Endothelial cell of umbilical vein (primary cell): ENCODE measurements around the gene SYNPO2. TPM values are rescaled to one million over a fixed set of nuclear protein-coding genes. Genes with fewer than 3 reads are reported as not detected.

ENCODE experiments used
- BruUV-seq: library from RNA; stranded (reverse); fragments of 400-500 nt; replicated peaks from 2 replicates; lab custom pipeline; 2021; lab: Mats Ljungman, UMichigan
- CTCF ChIA-PET: fragments of 300-600, 350-600 bp; sonication (Branson Sonifier 250); formaldehyde crosslinking; loops from one replicate; lab custom pipeline; 2021; ENCODE audit warnings: antibody characterized with exemption, inconsistent platforms; lab: Charles Lee
- POLR2A ChIA-PET: fragments of 300-600, 350-600 bp; sonication (Branson Sonifier 250); formaldehyde crosslinking; loops from one replicate; lab custom pipeline; 2021; ENCODE audit warnings: antibody characterized with exemption, inconsistent platforms; lab: Charles Lee
- DNase-seq: peaks from one replicate; pipeline ENCODE4 v3.0.0-alpha.2; 2011; ENCODE audit warnings: low read depth, low spot score
- FAIRE-seq: peaks from 2 replicates; lab custom pipeline; 2011; peaks lifted over from hg19 to GRCh38; lab: Jason Lieb, UNC
- H2AFZ ChIP-seq: 2 replicates; pipeline ENCODE4 v1.6.0; 2012; ENCODE audit warnings: low read depth, low read length, control low read depth, inconsistent platforms
- H3K27ac ChIP-seq: 2 replicates; pipeline ENCODE4 v1.5.1; 2011; ENCODE audit warnings: low read depth, mild to moderate bottlenecking, control low read depth, low read length, moderate library complexity; ENCODE audit not compliant: insufficient read depth
- H3K27me3 ChIP-seq, 2 experiments: 2 replicates each; pipeline versions ENCODE4 v1.6.0 to v1.6.1; 2011; ENCODE audit warnings: low read length in 2 of 2, mixed read lengths in 1 of 2; ENCODE audit not compliant: control insufficient read depth in 2 of 2, insufficient read depth in 2 of 2
- H3K36me3 ChIP-seq, 2 experiments: 2 replicates in 1 of 2; 3 replicates in 1 of 2; pipeline ENCODE4 v1.5.1; 2011; ENCODE audit warnings: low read length in 2 of 2, mild to moderate bottlenecking in 1 of 2, moderate library complexity in 1 of 2; ENCODE audit not compliant: control insufficient read depth in 2 of 2, insufficient read depth in 2 of 2; ENCODE audit errors: extremely low read depth in 1 of 2
- H3K4me1 ChIP-seq: 3 replicates; pipeline ENCODE4 v1.5.1; 2011; ENCODE audit warnings: mild to moderate bottlenecking, low read length; ENCODE audit not compliant: control insufficient read depth, insufficient read depth; ENCODE audit errors: extremely low read depth
- H3K4me2 ChIP-seq: 2 replicates; pipeline ENCODE4 v1.6.1; 2011; ENCODE audit warnings: low read length, control low read depth, mixed read lengths; ENCODE audit not compliant: insufficient read depth
- H3K4me3 ChIP-seq, 3 experiments: fragments of 200-600 bp in 1 of 3; sonication (generic), shearing (Covaris generic) in 1 of 3; replicated peaks in 1 of 3; 2 replicates each; pipeline ENCODE4 v1.5.1; 2011 to 2016; ENCODE audit warnings: control low read depth in 3 of 3, low read length in 3 of 3, mild to moderate bottlenecking in 2 of 3, inconsistent platforms in 1 of 3, low read depth in 1 of 3, moderate library complexity in 1 of 3; ENCODE audit not compliant: insufficient read depth in 1 of 3
- H3K79me2 ChIP-seq: 2 replicates; pipeline ENCODE4 v1.6.0; 2012; ENCODE audit warnings: low read length, inconsistent platforms; ENCODE audit not compliant: control insufficient read depth, insufficient read depth
- H3K9ac ChIP-seq: replicated peaks from 2 replicates; pipeline ENCODE3; 2011; ENCODE audit warnings: low read length, control low read depth; ENCODE audit not compliant: insufficient read depth; ENCODE audit errors: extremely low read depth
- H3K9me1 ChIP-seq: replicated peaks from 3 replicates; pipeline ENCODE4 v1.6.0; 2011; ENCODE audit warnings: mild to moderate bottlenecking, low read length; ENCODE audit not compliant: control insufficient read depth, insufficient read depth; ENCODE audit errors: extremely low read depth
- H3K9me3 ChIP-seq: replicated peaks from 2 replicates; pipeline ENCODE4 v1.5.1; 2012; ENCODE audit warnings: low read length, inconsistent platforms; ENCODE audit not compliant: control insufficient read depth, insufficient read depth
- H4K20me1 ChIP-seq: replicated peaks from 2 replicates; pipeline ENCODE3; 2011; ENCODE audit warnings: mild to moderate bottlenecking, low read length; ENCODE audit not compliant: control insufficient read depth, insufficient read depth; ENCODE audit errors: extremely low read depth
- EZH2 ChIP-seq: IDR thresholded peaks from 2 replicates; pipeline ENCODE4 v1.6.1; 2012; ENCODE audit warnings: borderline replicate concordance, low read depth, mild to moderate bottlenecking, moderate library complexity, low read length, inconsistent platforms; ENCODE audit not compliant: severe bottlenecking
- FOS ChIP-seq: IDR thresholded peaks from 2 replicates; pipeline ENCODE4 v1.6.1; 2011; ENCODE audit warnings: mild to moderate bottlenecking, low read length, moderate library complexity, borderline replicate concordance; ENCODE audit not compliant: insufficient read depth
- GATA2 ChIP-seq: IDR thresholded peaks from 2 replicates; pipeline ENCODE4 v1.7.0; 2011; ENCODE audit warnings: low read depth, mild to moderate bottlenecking, moderate library complexity, mixed read lengths, low read length; ENCODE audit not compliant: insufficient read length, insufficient read depth
- JUN ChIP-seq: IDR thresholded peaks from 2 replicates; pipeline ENCODE4 v1.6.1; 2011; ENCODE audit warnings: borderline replicate concordance, low read depth; ENCODE audit not compliant: insufficient read length, insufficient read depth
- MYC ChIP-seq: IDR thresholded peaks from one replicate; pipeline ENCODE4 v1.6.1; 2011; ENCODE audit warnings: mild to moderate bottlenecking, low read depth, low read length
- POLR2A ChIP-seq: IDR thresholded peaks from 2 replicates; pipeline ENCODE4 v1.6.1; 2012; ENCODE audit warnings: low read depth, mild to moderate bottlenecking, control low read depth, low read length
- POLR2AphosphoS5 ChIP-seq: IDR thresholded peaks from 2 replicates; pipeline ENCODE4 v1.6.1; 2012; ENCODE audit warnings: low read depth, mild to moderate bottlenecking, control low read depth, low read length, moderate library complexity; ENCODE audit not compliant: insufficient read depth
- dilution Hi-C: fragments of 300-500 bp; cut with MboI; formaldehyde crosslinking; loops from one replicate; pipeline ENCODE4 v1.15.0; 2019; ENCODE audit warnings: low sequenced_read_pairs; ENCODE audit not compliant: extremely low pct_ligation_motif_present
- intact Hi-C: fragments of 100-400 bp; cut with micrococcal nuclease; formaldehyde crosslinking; loops from one replicate; pipeline ENCODE4 v1.10.0; 2022
- polyA plus RNA-seq, 4 experiments: library from polyadenylated mRNA; depleted of rRNA in 3 of 4; stranded (reverse) in 3 of 4; unstranded in 1 of 4; fragments of >200 nt; gene quantifications; 2 replicates each; pipeline versions ENCODE4 v1.2.1 to v1.2.3, GENCODE V29; 2011 to 2012; ENCODE audit warnings: missing spikeins in 1 of 4
- total RNA-seq: library from RNA; stranded (reverse); gene quantifications from 2 replicates; pipeline ENCODE4 v1.2.3, GENCODE V29; 2021
- TF ChIP-seq, protein P1 (sequence below), 2 donors: IDR thresholded peaks; 1 replicate in 1 of 2; 2 replicates in 1 of 2; pipeline ENCODE4 v1.5.1; 2011; ENCODE audit warnings: low read length in 2 of 2, mild to moderate bottlenecking in 2 of 2, moderate library complexity in 2 of 2, control low read depth in 1 of 2, inconsistent platforms in 1 of 2, low read depth in 1 of 2; ENCODE audit not compliant: insufficient read depth in 1 of 2; ENCODE audit errors: extremely low read depth in 1 of 2
- TF ChIP-seq, protein P2 (sequence below): IDR thresholded peaks from 2 replicates; pipeline ENCODE4 v1.6.1; 2011; ENCODE audit not compliant: insufficient read depth, insufficient read length

The SYNPO2 gene
- total and polyA plus RNA-seq, 2 donors (not counting 3 experiments of a cell fraction or from before 2014, with no cell fraction given) = 0.06 to 0.13 TPM

DNA sequence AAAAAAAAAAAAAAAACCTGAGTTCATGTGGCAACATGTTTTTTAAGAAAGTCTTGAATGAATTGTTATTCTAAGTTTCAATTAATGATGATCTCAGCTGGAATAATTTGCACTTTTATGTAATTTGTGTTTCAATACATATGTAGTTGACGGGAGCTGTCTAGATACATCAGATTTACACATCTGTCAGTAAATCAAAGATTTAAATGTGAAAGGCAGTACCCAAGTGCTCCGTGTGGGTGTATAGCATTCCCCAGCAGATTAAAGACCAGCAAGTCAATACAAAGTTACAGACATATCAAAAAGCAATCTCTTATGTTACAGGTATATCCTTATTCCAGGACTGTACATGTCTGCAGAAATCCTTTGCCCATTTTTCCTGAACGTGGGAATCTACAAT is 35.2 kb downstream of the SYNPO2 start:
- ChIA-PET POLR2A (no interaction called here), CTCF (interaction anchor here (0.7 kb wide), 1 partner anchor 220 kb away, joined by 3 read pairs; no protein-coding TSS in a partner anchor)
- Histone ChIP-seq H3K27ac (no peak overlapping the region), H3K9me1 (no peaks in the 10 kb centered on the region), H3K4me2 (no peak overlapping the region), H3K4me3 (no peak overlapping the region), H3K9ac (no peak overlapping the region), H4K20me1 (no peaks in the 10 kb centered on the region), H3K4me1 (peaks cover 3% of the 10 kb centered on the region), H3K27me3 (no peaks in the 10 kb centered on the region), H3K9me3 (no peaks in the 10 kb centered on the region), H3K79me2 (no peaks in the 10 kb centered on the region), H3K36me3 (no peaks in the 10 kb centered on the region), H2AFZ (no peak overlapping the region)
- no peak for TF ChIP-seq GATA2
- TF ChIP-seq MYC = no peak
- dilution Hi-C loops = no loop called here
- DNase-seq (no peak), FAIRE-seq (no peak)
- BruUV-seq = no TSS peak
- intact Hi-C loops = no loop called here

DNA sequence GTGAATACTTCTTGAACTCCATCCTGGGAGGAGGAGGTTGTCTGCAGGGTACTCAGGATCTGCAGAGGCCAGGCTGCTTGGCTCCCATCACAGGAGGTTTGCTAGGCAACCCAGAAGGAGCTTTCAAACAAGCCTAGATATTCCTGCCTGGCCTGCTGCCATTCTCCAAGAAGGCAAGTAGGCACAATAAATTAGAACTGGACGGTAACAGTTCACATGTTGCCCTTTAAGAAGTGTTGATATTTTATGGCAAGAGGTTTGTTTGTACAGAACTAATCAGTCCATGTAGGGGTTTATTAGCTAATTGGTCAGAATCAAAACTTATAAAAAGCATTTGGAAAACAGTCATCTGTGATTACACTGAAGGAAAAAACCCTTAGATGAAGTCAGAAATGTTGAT is 39.3 kb downstream of the SYNPO2 start:
- Histone ChIP-seq H3K27me3 (no peaks in the 10 kb centered on the region), H3K9ac (no peak overlapping the region), H3K27ac (no peak overlapping the region), H3K79me2 (no peaks in the 10 kb centered on the region), H3K36me3 (no peaks in the 10 kb centered on the region), H2AFZ (no peak overlapping the region), H3K4me2 (no peak overlapping the region), H3K4me3 (no peak overlapping the region), H3K4me1 (no peaks in the 10 kb centered on the region), H3K9me1 (no peaks in the 10 kb centered on the region), H3K9me3 (no peaks in the 10 kb centered on the region), H4K20me1 (no peaks in the 10 kb centered on the region)
- no peak for DNase-seq
- TF ChIP-seq JUN = no peak
- TF ChIP-seq, protein P1, sequence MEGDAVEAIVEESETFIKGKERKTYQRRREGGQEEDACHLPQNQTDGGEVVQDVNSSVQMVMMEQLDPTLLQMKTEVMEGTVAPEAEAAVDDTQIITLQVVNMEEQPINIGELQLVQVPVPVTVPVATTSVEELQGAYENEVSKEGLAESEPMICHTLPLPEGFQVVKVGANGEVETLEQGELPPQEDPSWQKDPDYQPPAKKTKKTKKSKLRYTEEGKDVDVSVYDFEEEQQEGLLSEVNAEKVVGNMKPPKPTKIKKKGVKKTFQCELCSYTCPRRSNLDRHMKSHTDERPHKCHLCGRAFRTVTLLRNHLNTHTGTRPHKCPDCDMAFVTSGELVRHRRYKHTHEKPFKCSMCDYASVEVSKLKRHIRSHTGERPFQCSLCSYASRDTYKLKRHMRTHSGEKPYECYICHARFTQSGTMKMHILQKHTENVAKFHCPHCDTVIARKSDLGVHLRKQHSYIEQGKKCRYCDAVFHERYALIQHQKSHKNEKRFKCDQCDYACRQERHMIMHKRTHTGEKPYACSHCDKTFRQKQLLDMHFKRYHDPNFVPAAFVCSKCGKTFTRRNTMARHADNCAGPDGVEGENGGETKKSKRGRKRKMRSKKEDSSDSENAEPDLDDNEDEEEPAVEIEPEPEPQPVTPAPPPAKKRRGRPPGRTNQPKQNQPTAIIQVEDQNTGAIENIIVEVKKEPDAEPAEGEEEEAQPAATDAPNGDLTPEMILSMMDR (IDR thresholded peaks at IDR 0.05; ENCODE audit: extremely low read depth in 1 of 2, insufficient read depth in 1 of 2, low read depth in 1 of 2, low read length in 2 of 2) = no peak
- TF ChIP-seq FOS = no peak
- TF ChIP-seq, protein P2, sequence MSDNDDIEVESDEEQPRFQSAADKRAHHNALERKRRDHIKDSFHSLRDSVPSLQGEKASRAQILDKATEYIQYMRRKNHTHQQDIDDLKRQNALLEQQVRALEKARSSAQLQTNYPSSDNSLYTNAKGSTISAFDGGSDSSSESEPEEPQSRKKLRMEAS = no peak
- TF ChIP-seq GATA2 = no peak
- TF ChIP-seq POLR2A = no peak
- TF ChIP-seq POLR2AphosphoS5 = no peak
- no peak for TF ChIP-seq EZH2
- TF ChIP-seq MYC = no peak
- dilution Hi-C loops (no loop called here), intact Hi-C loops (no loop called here)
- no TSS peak for BruUV-seq
- CTCF ChIA-PET = no interaction called here
- POLR2A ChIA-PET = no interaction called here
- FAIRE-seq = no peak
